RKO (cell line): ENCODE data around the gene THYN1.

ENCODE experiments used
- DNase-seq: peaks from one replicate; pipeline ENCODE4 v3.0.0-alpha.2; 2016; ENCODE audit warnings: low spot score

Gene THYN1

DNA sequence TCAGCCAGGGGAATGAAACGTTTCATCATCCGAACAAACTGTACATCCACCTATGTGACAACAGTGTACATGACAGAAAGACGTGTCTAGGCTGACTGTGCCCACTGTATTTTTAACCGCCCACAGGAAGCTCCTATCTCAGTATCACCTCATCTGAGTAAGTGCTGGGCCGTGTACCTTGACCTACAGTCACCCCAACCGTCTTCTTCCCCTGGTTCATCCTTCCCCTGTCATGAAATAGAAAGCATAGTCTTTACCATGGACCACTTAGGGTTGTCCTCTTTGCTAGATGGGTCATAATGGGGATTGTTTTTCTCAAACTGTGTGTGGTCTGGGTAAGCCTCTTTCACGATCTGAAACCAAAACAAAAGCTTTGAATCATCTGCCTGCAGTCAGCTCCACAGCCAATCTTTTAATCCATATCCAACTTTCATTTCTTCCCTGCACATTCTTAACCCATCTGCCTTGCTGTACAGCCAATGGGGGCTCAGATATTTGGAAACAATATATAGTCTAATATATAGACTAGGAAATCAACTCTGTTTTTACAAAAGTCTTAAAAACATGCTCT, 4.2 kb downstream of the THYN1 start:
- DNase-seq, result no peak

- no peak for DNase-seq
Measured at GRCh38 chr11:134246678-134247077, 6.5 kb downstream of the THYN1 start.

DNA sequence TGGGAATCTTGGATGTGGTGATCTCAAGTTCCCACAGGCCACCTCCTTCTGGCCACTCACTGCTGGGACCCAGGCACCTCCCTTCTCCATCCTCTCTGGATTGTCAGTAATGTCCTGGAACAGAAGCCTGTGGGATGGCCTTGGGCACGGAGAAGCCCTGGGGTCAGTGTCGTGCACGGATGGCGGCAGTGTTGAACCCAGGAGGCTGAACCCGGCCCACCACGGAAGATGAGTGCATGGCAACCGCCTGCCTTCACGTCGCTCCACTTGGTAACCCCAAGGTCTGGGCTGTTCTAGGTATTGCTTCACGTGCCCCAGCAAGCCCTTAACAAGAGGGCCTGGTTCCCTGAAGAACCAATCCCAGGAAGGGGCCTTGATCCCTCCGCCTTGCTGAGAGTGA, 7.1 kb downstream of the THYN1 start:
- DNase-seq, result no peak

- DNase-seq, result no peak
Measured at GRCh38 chr11:134245434-134245833, 7.7 kb downstream of the THYN1 start.

- DNase-seq, result peak; percentile 59
Measured at GRCh38 chr11:134244593-134244992, 8.6 kb downstream of the THYN1 start.

GRCh38 chr11:134243913-134244312, 9.2 kb downstream of the THYN1 start:
- DNase-seq, result no peak

GRCh38 chr11:134242376-134242775, 10.8 kb downstream of the THYN1 start:
- no peak for DNase-seq

- DNase-seq, result no peak
Measured at GRCh38 chr11:134240592-134240991, 12.6 kb downstream of the THYN1 start.

GRCh38 chr11:134238956-134239355, 14.2 kb downstream of the THYN1 start:
- DNase-seq, result no peak

- DNase-seq, result no peak
Measured at GRCh38 chr11:134237557-134237922, 15.6 kb downstream of the THYN1 start.

GRCh38 chr11:134236834-134237556, 16.2 kb downstream of the THYN1 start:
- no peak for DNase-seq

- no peak for DNase-seq
Measured at GRCh38 chr11:134235399-134235798, 17.8 kb downstream of the THYN1 start.

- no peak for DNase-seq
Measured at GRCh38 chr11:134233729-134234179, 19.4 kb downstream of the THYN1 start.

- no peak for DNase-seq
Measured at GRCh38 chr11:134231958-134232659, 21.0 kb downstream of the THYN1 start.

DNA sequence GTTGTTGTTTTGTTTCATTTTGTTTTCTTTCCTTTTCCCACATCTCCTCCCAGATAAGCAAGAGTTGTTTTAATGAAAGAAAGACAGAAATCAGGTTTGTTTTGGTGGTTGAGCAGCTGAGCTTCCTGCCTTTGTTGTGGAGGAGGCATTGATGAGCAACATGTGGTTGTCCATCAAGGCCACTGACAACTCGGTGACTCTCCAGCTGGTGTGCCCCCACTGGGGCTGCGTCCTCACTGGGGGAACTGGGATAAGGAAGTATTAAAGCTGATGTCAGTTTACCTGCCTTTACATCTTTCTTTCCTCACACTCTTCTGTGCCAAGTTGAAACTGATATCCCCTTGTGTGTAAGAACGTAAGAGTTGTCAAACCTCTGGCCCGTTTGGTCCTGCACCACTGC, 22.8 kb downstream of the THYN1 start:
- no peak for DNase-seq

- DNase-seq, result peak; percentile 39
Measured at GRCh38 chr11:134229126-134229790, 23.9 kb downstream of the THYN1 start.

DNA sequence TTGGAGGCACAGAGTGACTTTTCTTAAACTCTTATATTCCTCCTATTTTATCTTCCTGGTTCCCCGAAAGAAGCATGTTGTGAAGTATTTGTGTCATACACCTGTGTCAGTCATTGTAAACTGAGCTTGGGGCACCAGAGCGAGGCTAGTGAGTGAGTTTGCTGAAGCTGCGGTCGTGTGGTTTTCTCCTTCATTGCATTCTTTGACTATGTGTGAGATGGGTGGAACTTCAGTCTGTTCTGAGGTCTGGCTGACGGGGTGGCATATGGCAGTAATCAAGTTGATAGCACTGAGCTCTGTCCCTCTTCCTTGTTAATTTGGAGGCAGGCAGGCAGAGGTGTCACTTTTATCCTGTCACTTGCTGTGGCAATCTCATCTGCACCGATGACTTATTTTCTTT, 24.5 kb downstream of the THYN1 start:
- no peak for DNase-seq

DNA sequence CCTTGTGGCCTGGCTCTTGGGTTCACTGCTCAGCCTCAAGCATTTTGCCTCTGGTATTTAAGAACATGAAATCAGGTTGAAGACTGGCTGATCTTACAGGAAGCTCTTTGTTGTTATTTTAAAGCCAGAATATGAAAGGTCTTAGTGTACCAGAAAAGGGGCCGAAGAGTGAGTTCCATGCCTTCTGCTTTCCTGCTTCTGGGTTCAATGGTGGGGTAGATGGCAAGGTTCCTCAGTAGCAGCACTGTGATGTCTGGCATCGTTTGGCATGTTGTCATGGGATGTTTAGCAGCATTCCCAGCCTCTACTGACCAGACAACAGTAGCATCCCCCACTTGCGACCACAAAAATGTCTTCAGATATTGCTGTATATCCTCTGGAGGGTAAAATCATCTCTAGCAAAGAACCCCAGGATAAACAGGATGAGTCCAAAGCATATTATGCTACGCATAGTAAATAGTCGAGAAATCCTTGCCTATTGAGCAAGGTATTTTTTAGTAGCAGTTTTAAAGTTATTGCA, 26.3 kb downstream of the THYN1 start:
- no peak for DNase-seq

DNA sequence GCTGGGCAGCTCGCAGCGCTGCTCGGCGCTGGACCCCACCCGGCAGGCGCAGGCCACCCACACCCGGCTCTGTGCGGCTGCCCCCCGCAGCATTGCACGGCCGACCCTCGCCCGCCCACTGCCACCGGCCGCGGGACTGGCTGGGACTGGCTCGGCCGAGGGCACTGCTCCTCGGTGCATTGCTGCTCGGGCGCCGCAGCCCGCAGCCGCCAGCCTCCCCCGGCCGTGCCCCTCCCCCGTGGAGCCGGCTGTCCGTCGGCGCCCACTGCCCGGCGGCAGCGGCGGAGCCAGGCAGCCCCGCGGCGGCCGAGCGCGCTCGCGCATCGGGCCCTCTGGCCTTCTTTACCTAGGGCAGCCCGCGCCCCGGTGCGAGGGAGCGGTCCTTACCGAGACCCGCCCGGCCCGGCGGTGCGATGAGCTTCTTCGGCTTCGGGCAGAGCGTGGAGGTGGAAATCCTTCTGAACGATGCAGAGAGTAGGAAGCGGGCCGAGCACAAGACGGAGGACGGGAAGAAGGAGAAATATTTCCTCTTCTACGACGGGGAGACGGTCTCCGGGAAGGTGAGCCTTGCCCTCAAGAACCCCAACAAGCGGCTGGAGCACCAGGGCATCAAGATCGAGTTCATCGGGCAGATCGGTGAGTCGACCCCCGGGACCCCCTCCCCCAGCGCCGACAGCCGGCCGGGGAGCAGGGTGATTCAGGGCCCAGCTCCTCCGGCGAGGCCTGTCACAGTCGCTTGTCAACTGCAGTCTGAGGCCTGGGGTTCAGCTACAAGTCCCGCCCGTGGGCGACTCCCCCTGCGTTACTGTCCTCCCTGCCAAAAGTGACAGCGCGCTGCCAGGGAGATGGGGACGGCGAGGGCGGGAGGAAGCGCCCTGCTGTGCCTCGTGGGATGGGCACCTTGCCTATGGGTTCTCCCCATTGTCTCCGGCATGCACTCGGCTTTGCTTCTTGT, 28.2 kb downstream of the THYN1 start:
- peak; percentile 70 for DNase-seq

DNA sequence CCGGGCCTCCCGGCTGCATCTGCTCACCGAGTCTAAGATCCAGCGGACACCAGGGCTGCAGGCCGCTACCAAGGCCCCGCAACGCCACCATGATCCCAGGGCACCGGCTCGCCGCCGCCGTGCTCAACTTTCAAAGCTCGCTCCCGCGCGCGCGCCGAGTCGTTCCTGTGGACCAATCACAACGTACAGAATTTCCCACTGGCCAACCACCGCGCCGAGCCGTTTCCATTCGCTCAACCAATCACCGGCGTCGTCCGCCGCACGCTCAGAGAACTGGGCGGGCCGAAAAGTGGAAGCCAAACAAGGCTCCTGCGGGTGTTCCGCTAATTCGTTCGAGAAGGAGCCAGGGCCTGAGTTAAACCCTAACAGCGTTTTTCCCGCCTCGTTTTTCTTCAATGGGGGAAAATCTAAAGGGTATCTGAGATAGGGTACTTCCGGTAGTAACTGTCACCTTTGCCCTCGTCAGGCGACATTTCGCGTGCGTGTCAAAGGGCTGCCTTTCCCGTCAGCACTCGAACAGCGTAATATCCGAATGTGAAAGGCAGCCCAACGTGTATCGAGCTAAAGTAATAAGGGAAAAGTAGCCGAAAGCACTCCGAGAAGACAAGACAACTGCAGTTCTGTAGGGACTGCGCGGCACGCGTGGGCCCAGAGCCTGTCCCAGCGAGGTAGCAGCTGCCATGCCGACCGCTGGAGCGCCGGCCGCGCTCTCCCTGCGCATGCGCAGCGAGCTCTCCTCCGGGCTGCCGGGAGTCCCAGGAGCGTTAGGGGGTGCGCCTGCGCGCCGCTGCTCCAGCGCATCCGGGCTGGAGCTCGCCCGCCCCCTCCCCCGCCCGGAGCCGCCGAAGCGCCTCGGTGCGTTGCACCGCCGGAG, 29.1 kb downstream of the THYN1 start, which contains the start of the genes NCAPD3 and VPS26B:
Gene NCAPD3 (minus strand): TSS at position 132 of the 874 bp plus-strand sequence. CDS start 41 bp downstream, at position 91.
Gene VPS26B (plus strand): TSS at position 836 of the 874 bp plus-strand sequence. CDS start 452 bp downstream, outside the sequence.
- peak; percentile 96 for DNase-seq
